ENCODE results near the gene ADAMTSL3. TPM values are rescaled to one million over a fixed set of nuclear protein-coding genes. Genes with fewer than 3 reads are reported as not detected.
"Not testable (repeated sequence)": the region's sequence is repeated elsewhere in the genome, so short reads cannot be mapped to it uniquely, and the experiment has no call there.

Gene ADAMTSL3
- total and polyA plus RNA-seq, 2 experiments from 2014 or later, result 0.61 to 0.87 TPM

- H3K27ac Mint-ChIP-seq; H2AFZ ChIP-seq; H3K27me3 ChIP-seq (ENCODE audit: insufficient read depth); H3K9me3 Mint-ChIP-seq; H3K4me1 Mint-ChIP-seq; H3F3A ChIP-seq (replicated peaks; ENCODE audit: low read depth); H3K4me2 ChIP-seq; H3K4me3 Mint-ChIP-seq; H3K9me2 ChIP-seq (ENCODE audit: insufficient read depth); H3K27ac ChIP-seq (ENCODE audit: low read depth); H3K36me3 ChIP-seq (ENCODE audit: insufficient read depth); H4K20me1 ChIP-seq (replicated peaks; ENCODE audit: insufficient read depth); H3K79me2 ChIP-seq (replicated peaks; ENCODE audit: insufficient read depth); H3K27me3 Mint-ChIP-seq (ENCODE audit: insufficient read depth, low read depth, poor library complexity); ATAC-seq; H3K4me3 ChIP-seq; H3K36me3 Mint-ChIP-seq (ENCODE audit: low read depth); H3K4me1 ChIP-seq (ENCODE audit: insufficient read depth); DNase-seq (ENCODE audit: low spot score): not testable (repeated sequence)
Observed at GRCh38 chr15:84051146-84051545, 397.2 kb downstream of the ADAMTSL3 start.

- not testable (repeated sequence) for H2AFZ ChIP-seq; H3K36me3 ChIP-seq (ENCODE audit: insufficient read depth); H3K9me2 ChIP-seq (ENCODE audit: insufficient read depth); H3K27ac ChIP-seq (ENCODE audit: low read depth); H3K4me1 ChIP-seq (ENCODE audit: insufficient read depth); DNase-seq (ENCODE audit: low spot score); H3K9me3 Mint-ChIP-seq; H3K4me1 Mint-ChIP-seq; H3K4me3 ChIP-seq; H3K36me3 Mint-ChIP-seq (ENCODE audit: low read depth); H3K4me2 ChIP-seq; H4K20me1 ChIP-seq (replicated peaks; ENCODE audit: insufficient read depth); H3K79me2 ChIP-seq (replicated peaks; ENCODE audit: insufficient read depth); H3F3A ChIP-seq (replicated peaks; ENCODE audit: low read depth); H3K4me3 Mint-ChIP-seq; H3K27me3 Mint-ChIP-seq (ENCODE audit: insufficient read depth, low read depth, poor library complexity); H3K27ac Mint-ChIP-seq
- peak; percentile 85 for ATAC-seq
- peak in 1 of 2 experiments; percentile 43; a peak in 2 of 4 replicates for TF ChIP-seq CTCF (conservative IDR thresholded peaks at IDR 0.05; ENCODE audit: low read depth in 2 of 2)
- H3K27me3 ChIP-seq (ENCODE audit: insufficient read depth), result peaks cover 21% of the 10 kb centered on the region
Observed at GRCh38 chr15:84054544-84054943, 400.6 kb downstream of the ADAMTSL3 start.

GRCh38 chr15:84057714-84058331 is 403.9 kb downstream of the ADAMTSL3 start:
- 0 out of 2 replicates have a peak, but pooled peaks cover 4% of the 10 kb centered on the region for H3K4me1 ChIP-seq (ENCODE audit: insufficient read depth)
- no peaks in the 10 kb centered on the region for H3F3A ChIP-seq (replicated peaks; ENCODE audit: low read depth)
- Mint-ChIP-seq H3K9me3 (peaks cover 7% of the 10 kb centered on the region; the same call in 2 of the 3 replicates), H3K36me3 (ENCODE audit: low read depth) (no peaks in the 10 kb centered on the region), H3K27ac (no peak overlapping the region), H3K4me1 (peaks cover 6% of the 10 kb centered on the region; the same call in 2 of the 3 replicates), H3K4me3 (no peak overlapping the region), H3K27me3 (ENCODE audit: insufficient read depth, low read depth, poor library complexity) (peaks cover 2% of the 10 kb centered on the region)
- 0 out of 2 replicates have a peak, but pooled peaks have one; percentile 21 for TF ChIP-seq ZNF462 (CRISPR knock-in tag; IDR thresholded peaks at IDR 0.05)
- TF ChIP-seq NANOG (IDR thresholded peaks at IDR 0.05; ENCODE audit: borderline replicate concordance), result 0 out of 2 replicates have a peak, but pooled peaks have one; percentile 5
- TF ChIP-seq ZNF331 (CRISPR knock-in tag; IDR thresholded peaks at IDR 0.05; ENCODE audit: low read depth), result no peak
- DNase-seq (ENCODE audit: low spot score) (peak; percentile 34), ATAC-seq (peak; percentile 70)
- no peaks in the 10 kb centered on the region for H3K36me3 ChIP-seq (ENCODE audit: insufficient read depth)
- peaks cover 21% of the 10 kb centered on the region for H3K27me3 ChIP-seq (ENCODE audit: insufficient read depth)
- H3K4me2 ChIP-seq, result no peak overlapping the region
- peaks cover 4% of the 10 kb centered on the region; the same call in 1 of the 2 replicates for H3K9me2 ChIP-seq (ENCODE audit: insufficient read depth)
- H3K79me2 ChIP-seq (replicated peaks; ENCODE audit: insufficient read depth), result no peaks in the 10 kb centered on the region
- H2AFZ ChIP-seq, result no peak overlapping the region
- H3K27ac ChIP-seq (ENCODE audit: low read depth), result no peak overlapping the region
- no peaks in the 10 kb centered on the region for H4K20me1 ChIP-seq (replicated peaks; ENCODE audit: insufficient read depth)
- H3K4me3 ChIP-seq, result no peak overlapping the region
